CD4-positive, alpha-beta T cell treated with Interferon gamma for 1 hour (primary cell): Measurements from ENCODE around the gene ARFGAP1.

Experiments used
- DNase-seq: peaks from one replicate; pipeline ENCODE4 v3.0.0-alpha.2; 2020

The ARFGAP1 gene

DNA sequence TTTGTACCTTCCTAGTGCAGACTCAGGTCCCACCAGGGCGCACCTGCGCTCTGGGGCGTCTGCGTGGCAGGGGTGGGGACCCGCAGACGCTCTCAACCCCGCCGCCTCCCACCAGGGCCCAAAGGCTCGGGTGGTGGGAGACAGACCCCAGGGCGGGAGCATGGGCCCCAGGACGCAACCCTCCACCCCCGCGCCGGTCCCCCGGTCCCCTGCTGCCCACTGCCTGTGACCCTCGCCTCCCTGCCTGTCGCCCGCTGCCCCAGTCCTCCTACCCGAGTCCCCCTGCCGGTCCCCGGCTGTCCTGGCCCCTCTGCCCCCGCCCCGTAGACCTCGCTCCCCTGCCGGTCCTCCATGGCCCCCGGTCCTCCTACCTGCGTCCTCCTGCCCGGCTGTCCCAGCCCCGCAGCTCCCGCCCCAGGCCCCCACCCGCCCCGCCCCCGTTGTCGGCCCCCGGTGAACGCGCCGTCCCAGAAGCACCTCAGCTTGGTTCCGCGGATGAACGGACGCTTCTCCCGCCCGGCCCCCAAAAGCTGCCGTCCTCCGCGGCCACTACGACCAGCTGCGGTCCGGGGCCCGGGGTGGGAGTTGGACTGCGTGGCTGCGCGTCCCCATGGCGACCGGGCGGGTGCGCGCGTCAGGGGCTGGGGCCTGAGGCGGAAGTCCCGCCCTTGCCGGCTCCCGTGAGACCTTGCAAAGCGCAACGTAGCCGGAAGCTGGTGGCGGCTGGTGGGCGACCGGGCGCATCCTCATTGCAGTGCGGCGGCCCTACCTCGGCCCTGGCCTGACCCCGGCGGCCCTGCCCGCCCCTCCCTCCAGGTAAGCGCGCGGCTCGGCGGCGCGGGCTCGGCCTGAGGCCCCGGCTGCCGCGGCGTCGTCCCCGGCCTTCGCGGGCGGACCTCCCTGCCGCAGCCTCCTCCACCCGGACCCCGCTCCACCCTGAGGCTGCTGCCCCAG lies at the start of gene ARFGAP1:
Gene ARFGAP1, plus strand, starts transcription at position 709 of the 954 bp plus-strand sequence. CDS start 2,768 bp downstream, outside the sequence.
- peak; percentile 89 for DNase-seq

GRCh38 chr20:63223121-63223825 lies 49.3 kb upstream of the ARFGAP1 start:
- DNase-seq = peak; percentile 14

DNA sequence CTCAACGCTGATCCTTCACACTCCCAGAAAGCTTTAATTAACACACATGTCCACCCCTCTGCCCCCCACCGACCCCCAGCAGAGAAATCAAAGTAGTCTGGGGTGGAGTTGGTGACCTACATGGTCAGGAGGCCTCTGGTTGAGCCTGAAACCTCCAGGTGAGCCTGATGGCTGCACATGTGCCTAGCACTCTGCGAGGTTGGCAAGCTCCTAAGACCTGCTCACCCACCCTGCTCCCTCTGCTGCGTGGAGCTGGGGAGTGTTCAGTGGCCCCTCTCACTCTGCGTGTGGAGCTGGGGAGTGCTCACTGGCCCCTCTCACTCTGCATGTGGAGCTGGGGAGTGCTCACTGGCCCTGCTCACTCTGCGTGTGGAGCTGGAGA lies 48.8 kb upstream of the ARFGAP1 start:
- DNase-seq = no peak

GRCh38 chr20:63224412-63225081 lies 48.1 kb upstream of the ARFGAP1 start:
- no peak for DNase-seq

GRCh38 chr20:63225082-63225454 lies 47.5 kb upstream of the ARFGAP1 start:
- no peak for DNase-seq

GRCh38 chr20:63226042-63226943 lies 46.3 kb upstream of the ARFGAP1 start:
- no peak for DNase-seq

DNA sequence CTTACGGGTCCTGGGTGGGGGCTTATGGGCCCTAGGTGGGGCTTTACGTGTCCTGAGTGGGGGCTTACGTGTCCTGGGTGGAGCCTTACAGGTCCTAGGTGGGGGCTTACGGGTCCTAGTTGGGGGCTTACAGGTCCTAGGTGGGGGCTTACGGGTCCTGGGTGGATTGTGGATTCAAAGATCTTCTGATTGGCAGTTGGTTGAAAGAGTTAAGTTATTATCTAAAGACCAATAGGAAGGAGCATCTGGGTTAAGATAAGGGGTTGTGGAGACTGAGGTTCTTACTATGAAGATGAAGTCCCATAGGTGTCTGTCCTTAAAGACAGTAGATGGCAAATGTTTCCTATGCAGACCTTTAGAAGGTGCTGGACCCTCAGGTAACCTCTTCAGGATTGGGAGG lies 45.4 kb upstream of the ARFGAP1 start:
- no peak for DNase-seq

DNA sequence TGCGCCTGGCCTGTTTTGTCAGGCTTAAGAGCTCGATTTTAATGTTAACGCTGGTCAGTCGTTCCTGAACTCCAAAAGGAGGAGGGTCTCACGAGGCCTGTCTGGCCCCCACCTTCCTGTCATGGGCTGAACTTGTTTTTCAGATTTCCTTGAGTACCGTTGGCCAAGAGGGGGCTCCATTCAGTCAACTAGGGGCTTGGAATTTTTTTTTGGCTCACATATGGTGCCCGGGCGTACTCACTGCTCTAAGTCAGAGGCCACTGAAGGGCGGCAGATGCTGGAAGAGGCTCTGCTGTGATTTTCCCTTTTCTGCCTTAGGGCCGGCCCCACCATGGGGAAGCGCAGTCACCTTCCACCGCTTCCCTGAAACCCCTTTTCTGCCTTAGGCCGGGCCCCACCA lies 43.8 kb upstream of the ARFGAP1 start:
- no peak for DNase-seq

DNA sequence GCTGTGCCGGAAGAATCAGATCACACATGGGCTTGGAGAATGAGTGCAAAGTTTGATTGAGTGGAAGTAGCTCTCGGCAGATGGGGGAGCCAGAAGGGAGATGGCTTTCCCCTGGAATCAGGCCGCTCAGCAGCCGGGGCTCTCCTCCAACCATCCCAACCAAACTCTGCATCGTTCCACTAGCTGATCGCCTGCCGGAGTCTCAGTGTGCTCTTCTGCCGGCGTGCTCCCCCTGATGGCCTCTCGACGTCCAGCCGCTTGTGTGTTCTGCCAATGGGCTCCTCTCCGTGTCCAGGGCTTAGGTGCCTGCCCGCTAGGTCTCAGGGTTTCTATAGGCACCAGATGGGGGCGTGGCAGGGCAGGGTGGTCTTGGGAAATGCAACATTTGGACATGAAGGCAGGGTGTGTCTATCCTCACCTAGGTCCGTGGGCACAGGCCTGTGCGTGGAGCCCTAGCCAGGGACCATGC lies 41.8 kb upstream of the ARFGAP1 start:
- no peak for DNase-seq

- no peak for DNase-seq
Measured at GRCh38 chr20:63232235-63233060, 40.2 kb upstream of the ARFGAP1 start.

- DNase-seq = no peak
Measured at GRCh38 chr20:63233061-63233344, 39.6 kb upstream of the ARFGAP1 start.

DNA sequence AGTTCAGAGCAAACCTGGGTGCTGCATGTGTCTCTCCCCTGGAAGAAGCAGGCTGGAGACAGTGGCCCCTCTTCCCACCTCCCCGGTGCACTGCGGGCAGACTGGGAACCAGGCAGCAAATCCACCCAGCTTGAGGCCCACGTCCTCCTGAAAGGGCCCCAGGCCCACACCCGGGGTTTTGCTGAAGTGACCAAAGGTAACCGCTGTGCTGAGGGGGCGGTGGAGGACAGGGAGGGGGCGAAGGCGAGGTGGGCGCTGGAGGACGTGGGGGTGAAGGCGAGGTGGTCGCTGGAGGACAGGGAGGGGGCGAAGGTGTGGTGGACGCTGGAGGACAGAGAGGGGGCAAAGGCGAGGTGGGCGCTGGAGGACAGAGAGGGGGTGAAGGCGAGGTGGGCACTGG lies 38.7 kb upstream of the ARFGAP1 start:
- no peak for DNase-seq

GRCh38 chr20:63234693-63235398 lies 37.8 kb upstream of the ARFGAP1 start:
- DNase-seq = no peak

- DNase-seq = no peak
Measured at GRCh38 chr20:63235399-63235983, 37.1 kb upstream of the ARFGAP1 start, which contains the start of gene BIRC7. TSS of gene BIRC7 (plus strand) at chr20:63235905. CDS start at chr20:63236097, 192 bp downstream.

DNA sequence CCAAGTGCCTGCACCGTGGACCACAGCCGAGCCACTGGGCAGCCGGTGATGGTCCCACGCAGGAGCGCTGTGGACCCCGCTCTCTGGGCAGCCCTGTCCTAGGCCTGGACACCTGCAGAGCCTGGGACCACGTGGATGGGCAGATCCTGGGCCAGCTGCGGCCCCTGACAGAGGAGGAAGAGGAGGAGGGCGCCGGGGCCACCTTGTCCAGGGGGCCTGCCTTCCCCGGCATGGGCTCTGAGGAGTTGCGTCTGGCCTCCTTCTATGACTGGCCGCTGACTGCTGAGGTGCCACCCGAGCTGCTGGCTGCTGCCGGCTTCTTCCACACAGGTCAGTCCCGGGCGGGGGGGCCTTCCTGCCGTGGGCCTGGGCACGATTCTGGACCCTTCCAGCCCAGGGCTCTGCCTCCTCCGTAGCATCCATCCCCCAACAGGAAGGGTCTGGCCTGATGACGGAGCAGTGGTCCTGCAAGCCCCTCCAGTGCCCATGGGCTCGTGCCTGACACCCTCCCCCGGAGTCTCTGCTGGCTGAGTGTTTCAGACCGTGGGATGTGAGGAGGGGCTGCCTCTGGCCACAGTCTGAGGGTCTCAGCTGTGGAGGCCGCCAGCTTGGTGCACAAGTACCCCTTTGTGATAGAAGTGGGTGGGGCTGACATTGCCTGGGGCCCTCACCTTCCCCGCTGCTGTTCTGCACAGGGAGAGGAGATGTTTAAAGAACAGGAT lies 36.3 kb upstream of the ARFGAP1 start:
- no peak for DNase-seq

GRCh38 chr20:63238031-63238430 lies 34.6 kb upstream of the ARFGAP1 start:
- DNase-seq = no peak

- no peak for DNase-seq
Measured at GRCh38 chr20:63238514-63239125, 34.0 kb upstream of the ARFGAP1 start.

GRCh38 chr20:63239431-63239830 lies 33.2 kb upstream of the ARFGAP1 start:
- DNase-seq = no peak

DNA sequence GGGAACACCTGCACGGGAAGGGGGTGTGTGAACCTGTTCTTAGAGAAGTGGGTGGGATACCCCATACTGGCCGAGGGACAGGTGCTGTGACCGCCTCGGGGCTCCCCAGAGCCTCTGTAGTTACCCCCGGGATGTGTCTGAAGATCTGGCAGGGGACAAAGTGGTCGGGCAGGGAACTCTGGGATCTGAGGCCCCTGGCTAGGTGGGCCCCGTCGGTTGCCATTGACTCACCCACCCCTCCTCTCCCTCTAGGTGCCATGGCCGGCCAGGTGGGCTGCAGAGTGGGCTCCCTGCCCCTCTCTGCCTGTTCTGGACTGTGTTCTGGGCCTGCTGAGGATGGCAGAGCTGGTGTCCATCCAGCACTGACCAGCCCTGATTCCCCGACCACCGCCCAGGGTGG lies 32.6 kb upstream of the ARFGAP1 start:
- DNase-seq = no peak
